ENCODE results near the gene GJB4. TPM values are rescaled to one million over a fixed set of nuclear protein-coding genes. Genes with fewer than 3 reads are reported as not detected.
A peak's percentile ranks its signal among the peaks of the same experiment; 100 is the strongest.

The GJB4 gene
- total RNA-seq, 1 donor from 2014 or later, result 8.2 TPM

DNA sequence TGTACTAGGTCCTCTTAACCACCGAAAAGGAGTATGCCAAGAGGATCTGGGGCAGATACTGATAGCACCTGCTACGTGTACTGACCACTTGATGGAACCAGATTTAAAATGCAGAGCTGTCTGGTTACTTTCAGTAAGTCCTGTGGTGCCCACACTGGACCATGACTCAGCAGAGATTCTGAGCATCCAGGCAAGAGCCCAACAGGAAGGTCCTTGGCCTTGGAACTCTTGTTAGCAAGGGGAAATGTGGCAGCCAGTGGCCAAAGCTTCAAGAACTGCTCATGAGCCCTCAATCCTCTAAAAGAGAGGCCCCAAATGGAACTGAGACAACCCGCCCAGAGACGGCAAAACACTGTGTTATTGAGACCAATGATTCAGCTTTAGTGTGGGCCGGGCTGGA lies 8.9 kb upstream of the GJB4 start:
- DNase-seq (ENCODE audit: low read depth) (no peak), FAIRE-seq (no peak)
- Histone ChIP-seq H3K36me3 (ENCODE audit: control insufficient read depth, insufficient read depth, low read length) (peaks cover under 1% of the 10 kb centered on the region), H3K4me3 (ENCODE audit: low read depth, low read length) (no peak overlapping the region), H3K27me3 (ENCODE audit: control insufficient read depth, insufficient read depth, low read length) (no peaks in the 10 kb centered on the region)
- no peak for TF ChIP-seq CTCF (IDR thresholded peaks at IDR 0.05; ENCODE audit: insufficient read depth, low read length, severe bottlenecking)

DNA sequence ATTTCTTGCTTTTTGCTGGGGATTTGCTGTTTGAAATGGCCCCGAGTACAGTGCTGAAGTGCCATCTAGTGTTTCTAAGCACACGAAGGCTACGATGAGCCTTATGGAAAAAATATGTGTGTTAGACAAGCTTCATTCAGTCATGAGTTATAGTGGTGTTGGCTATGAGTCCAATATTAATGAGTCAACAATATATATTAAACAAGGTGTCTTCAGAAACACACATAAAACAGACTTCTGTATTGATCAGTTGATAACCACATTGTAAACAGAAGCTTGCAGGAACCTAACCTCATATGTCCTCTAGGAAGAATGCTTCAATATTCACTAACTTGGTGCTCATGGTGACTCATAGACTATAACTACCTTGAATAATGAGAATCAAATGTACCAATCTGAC lies 6.4 kb upstream of the GJB4 start:
- no peaks in the 10 kb centered on the region for H3K27me3 ChIP-seq (ENCODE audit: control insufficient read depth, insufficient read depth, low read length)
- FAIRE-seq (no peak), DNase-seq (ENCODE audit: low read depth) (peak; percentile 74)
- H3K36me3 ChIP-seq (ENCODE audit: control insufficient read depth, insufficient read depth, low read length), result peaks cover 4% of the 10 kb centered on the region
- no peak for TF ChIP-seq CTCF (IDR thresholded peaks at IDR 0.05; ENCODE audit: insufficient read depth, low read length, severe bottlenecking)
- H3K4me3 ChIP-seq (ENCODE audit: low read depth, low read length), result no peak overlapping the region

DNA sequence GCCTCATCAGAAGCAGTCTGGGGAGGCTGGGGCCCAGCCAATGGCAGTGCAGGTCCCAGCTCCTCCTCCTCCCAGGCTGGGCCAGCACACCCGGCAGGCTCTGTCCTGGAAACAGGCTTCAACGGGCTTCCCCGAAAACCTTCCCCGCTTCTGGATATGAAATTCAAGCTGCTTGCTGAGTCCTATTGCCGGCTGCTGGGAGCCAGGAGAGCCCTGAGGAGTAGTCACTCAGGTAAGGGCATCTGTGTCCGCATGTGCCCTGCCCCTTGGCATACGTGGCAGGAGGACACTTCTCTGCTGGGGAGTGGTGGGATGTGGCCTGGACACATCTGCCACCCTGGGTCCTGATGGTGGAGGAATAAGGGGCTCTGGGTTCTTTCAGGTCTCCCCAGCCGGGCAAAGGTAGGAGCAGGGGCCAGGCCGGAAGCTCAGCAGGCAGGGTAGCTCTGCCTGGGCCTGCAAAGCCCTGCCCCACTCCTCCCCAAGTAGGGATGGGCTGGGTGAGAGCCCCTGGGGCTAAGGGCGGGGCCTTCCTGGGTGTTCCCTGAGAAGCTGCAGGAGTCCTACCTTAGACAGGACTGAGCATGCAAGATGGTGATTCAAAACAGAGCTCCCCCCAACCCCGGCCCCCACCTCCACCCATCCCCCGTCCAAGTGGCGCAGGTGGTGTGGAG lies 4.4 kb upstream of the GJB4 start, which contains the start of gene GJB5:
Gene GJB5, plus strand, starts transcription at position 84 of the 674 bp plus-strand sequence. CDS start 2,284 bp downstream, outside the sequence.
- DNase-seq (ENCODE audit: low read depth) (peak; percentile 96), FAIRE-seq (peak; percentile 80)
- peak within 1 kb of the TSS; percentile 45 for H3K4me3 ChIP-seq (ENCODE audit: low read depth, low read length)
- no peaks in the 10 kb centered on the region for H3K27me3 ChIP-seq (ENCODE audit: control insufficient read depth, insufficient read depth, low read length)
- no peak for TF ChIP-seq CTCF (IDR thresholded peaks at IDR 0.05; ENCODE audit: insufficient read depth, low read length, severe bottlenecking)
- peaks cover 7% of the 10 kb centered on the region for H3K36me3 ChIP-seq (ENCODE audit: control insufficient read depth, insufficient read depth, low read length)

- no peaks in the 10 kb centered on the region for H3K27me3 ChIP-seq (ENCODE audit: control insufficient read depth, insufficient read depth, low read length)
- H3K36me3 ChIP-seq (ENCODE audit: control insufficient read depth, insufficient read depth, low read length), result peaks cover 7% of the 10 kb centered on the region
- no peak for DNase-seq (ENCODE audit: low read depth)
- TF ChIP-seq CTCF (IDR thresholded peaks at IDR 0.05; ENCODE audit: insufficient read depth, low read length, severe bottlenecking), result no peak
- peak overlapping the region; percentile 45 for H3K4me3 ChIP-seq (ENCODE audit: low read depth, low read length)
- peak; percentile 36 for FAIRE-seq
Measured at GRCh38 chr1:34755961-34756360, 3.6 kb upstream of the GJB4 start.

- Histone ChIP-seq H3K4me3 (ENCODE audit: low read depth, low read length) (no peak overlapping the region), H3K36me3 (ENCODE audit: control insufficient read depth, insufficient read depth, low read length) (peaks cover 7% of the 10 kb centered on the region), H3K27me3 (ENCODE audit: control insufficient read depth, insufficient read depth, low read length) (no peaks in the 10 kb centered on the region)
- TF ChIP-seq CTCF (IDR thresholded peaks at IDR 0.05; ENCODE audit: insufficient read depth, low read length, severe bottlenecking), result no peak
- DNase-seq (ENCODE audit: low read depth), result no peak
- no peak for FAIRE-seq
Measured at GRCh38 chr1:34757386-34757785, 2.2 kb upstream of the GJB4 start.

DNA sequence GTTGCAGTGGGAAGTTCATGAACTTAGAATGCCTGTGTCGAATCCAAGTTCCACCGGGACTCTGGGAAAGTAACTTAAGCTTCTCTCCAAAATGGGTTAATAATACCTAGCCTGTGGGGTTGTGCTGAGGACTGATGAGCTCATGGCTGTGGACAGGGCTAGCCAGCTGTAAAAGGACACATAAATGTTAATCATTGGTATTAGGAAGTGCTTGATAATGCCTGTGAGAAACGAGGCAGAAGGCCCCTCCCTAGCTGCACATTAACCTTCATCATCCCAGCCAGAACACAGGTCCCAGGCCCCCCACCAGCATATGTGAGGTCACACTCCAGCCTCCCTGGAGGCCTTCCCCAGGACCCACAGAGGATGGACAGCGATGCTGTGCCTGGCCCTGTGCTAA lies 789 bp upstream of the GJB4 start:
- FAIRE-seq, result peak; percentile 72
- TF ChIP-seq CTCF (IDR thresholded peaks at IDR 0.05; ENCODE audit: insufficient read depth, low read length, severe bottlenecking), result no peak
- Histone ChIP-seq H3K27me3 (ENCODE audit: control insufficient read depth, insufficient read depth, low read length) (no peaks in the 10 kb centered on the region), H3K4me3 (ENCODE audit: low read depth, low read length) (no peak overlapping the region), H3K36me3 (ENCODE audit: control insufficient read depth, insufficient read depth, low read length) (peaks cover 7% of the 10 kb centered on the region)
- peak; percentile 50 for DNase-seq (ENCODE audit: low read depth)
